HG02610 (cell line): ENCODE results near the gene CHST11.

Experiments used
- ATAC-seq: cut with Tn5 transposase; IDR thresholded peaks from one replicate; pipeline ENCODE4 v1.9.1; 2021; ENCODE audit warnings: mild to moderate bottlenecking, moderate library complexity; ENCODE audit not compliant: unreplicated experiment

CHST11 gene

GRCh38 chr12:104707794-104708558 is 251.2 kb downstream of the CHST11 start:
- no peak for ATAC-seq

DNA sequence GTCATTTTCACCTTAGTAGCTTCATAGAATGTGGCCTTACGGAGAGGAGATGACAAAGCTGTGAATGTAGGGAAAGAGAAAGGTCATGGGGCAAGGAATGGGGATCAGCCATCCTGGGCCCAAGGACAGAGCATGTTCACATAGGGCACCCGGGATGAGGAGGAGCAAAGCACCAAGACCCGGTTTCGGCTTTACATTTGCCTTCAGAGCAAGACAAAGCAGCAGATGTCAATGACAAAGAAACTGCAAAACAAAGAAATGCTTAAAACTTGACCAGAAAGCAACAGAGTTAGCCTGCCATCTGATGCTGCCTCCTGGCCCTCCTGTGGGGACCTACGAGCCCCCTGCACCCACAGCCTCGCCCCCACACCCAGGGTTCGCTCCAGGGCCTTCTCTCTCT is 252.1 kb downstream of the CHST11 start:
- ATAC-seq: no peak

DNA sequence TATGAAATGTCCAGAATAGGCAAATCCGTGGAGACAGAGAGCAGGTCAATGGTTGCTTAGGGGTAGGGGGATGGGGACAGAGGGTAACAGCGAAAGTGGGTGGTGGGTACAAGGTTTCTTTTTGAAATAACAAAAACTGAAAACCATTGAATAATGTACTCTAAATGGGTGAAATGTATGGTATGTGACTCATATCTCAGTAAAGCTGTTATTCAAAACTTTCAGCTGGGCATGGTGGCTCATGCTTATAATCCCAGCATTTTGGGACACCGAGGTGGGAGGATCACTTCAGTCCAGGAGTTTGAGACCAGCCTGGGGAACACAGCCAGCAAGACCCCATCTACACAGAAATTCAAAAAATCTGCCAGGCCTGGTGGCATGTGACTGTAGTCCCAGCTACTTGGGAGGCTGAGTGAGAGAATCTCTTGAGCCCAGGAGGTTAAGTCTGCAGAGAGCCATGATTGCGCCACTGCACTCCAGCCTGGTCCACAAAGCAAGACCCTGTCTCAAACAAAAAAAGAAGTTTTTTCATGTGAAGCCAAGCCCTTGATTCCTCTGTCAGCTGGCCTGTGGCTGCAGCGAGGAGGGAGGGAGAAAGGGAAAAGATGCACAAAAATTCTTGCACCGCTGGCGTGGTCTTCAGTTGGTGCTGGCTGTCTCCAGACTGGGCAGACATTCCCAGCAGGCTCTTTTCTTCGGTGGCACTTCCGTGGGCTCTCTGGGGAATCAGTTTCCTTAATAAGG is 253.1 kb downstream of the CHST11 start:
- no peak for ATAC-seq

DNA sequence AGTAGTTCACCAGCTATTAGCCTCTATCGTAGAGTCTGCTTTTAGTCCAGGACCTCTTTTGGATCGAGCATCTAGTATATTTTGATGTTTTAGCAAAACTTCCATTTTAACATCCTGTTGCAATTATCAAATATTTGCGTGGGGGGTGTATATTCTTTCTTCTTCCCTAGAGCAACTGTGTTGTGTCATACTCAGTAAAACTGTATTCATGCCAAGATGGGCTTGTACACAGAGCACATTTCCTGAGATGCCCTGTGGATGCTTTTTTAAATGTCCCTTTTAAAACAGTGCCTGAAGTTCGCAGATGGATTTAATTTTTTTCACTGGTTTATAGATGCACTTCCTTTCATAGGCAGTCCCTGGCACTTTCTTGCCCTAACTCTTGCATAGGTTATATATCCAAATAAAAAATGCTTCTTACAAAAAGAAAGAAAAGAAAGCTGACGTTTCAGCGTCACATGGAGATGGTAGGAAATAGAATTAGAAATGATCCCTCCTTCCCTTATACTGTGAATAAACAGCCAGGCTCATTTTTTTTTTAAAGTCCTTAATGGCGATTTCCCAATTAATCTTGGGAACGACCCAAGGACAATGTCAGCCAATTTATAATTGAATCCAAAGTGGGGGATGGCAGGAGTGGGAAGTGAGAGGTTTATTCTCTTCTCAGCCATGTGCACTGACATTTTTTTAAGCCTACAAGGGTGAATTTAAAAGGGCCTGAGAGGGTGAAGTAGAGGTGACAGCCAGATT is 254.4 kb downstream of the CHST11 start:
- no peak for ATAC-seq

DNA sequence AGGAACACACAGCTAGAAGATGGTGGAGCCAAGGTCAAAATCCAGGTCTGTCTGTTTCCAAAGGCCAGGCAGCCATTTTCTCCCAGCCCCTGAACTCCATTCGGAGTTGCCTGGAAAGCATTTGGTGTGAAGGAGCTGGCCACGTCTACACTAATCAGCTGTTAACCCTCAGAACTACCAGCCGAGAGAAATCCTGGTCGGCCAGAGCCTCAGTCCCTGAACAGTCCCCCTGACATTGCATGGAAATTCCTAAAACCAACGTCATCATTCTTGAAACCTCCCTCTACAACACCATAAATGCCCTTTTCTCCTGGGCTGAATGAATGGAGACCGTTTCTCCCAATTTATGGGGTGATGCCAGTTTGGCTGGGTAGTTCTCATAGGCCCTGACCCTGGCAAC is 255.7 kb downstream of the CHST11 start:
- ATAC-seq: no peak

GRCh38 chr12:104712968-104713367 is 256.2 kb downstream of the CHST11 start:
- ATAC-seq: no peak

DNA sequence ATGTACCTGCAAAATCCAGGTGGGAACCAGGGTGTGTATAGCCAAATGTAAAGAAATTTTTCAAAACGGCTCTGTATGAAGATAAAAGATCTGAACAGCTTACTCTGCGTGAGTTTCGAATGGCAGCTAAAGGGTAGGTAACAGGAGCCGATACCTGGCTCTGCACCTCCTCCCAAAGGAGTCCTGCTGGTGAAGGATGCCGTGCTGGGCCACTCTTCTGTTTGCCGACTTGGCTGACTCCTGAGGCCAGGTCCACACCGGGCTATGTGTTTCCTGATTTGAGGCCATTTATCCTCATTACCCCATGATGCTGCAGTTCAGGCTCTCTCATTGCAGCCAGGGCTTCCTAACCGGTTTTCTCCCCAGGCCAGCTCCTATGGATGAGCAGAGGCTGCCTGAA is 256.7 kb downstream of the CHST11 start:
- ATAC-seq: no peak

DNA sequence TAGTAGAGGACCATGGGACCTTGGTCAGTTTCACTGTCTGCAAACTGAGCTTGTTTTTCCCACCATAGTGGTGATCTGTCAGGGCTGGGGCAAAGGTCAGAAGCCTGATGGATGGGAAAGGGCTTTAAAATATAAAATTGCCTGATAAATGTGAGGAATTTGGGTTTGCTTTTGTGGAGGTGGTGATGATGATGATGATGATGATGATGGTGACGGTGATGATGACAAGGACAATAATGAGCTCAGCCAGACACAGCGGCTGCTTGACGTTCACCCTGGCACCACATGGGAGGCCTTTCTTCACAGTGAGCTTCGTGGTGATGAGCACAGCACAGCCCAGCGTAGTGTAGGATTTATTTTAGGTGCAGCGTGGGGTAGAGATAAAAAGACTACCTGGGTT is 257.6 kb downstream of the CHST11 start:
- ATAC-seq: no peak

GRCh38 chr12:104716172-104716571 is 259.4 kb downstream of the CHST11 start:
- no peak for ATAC-seq

DNA sequence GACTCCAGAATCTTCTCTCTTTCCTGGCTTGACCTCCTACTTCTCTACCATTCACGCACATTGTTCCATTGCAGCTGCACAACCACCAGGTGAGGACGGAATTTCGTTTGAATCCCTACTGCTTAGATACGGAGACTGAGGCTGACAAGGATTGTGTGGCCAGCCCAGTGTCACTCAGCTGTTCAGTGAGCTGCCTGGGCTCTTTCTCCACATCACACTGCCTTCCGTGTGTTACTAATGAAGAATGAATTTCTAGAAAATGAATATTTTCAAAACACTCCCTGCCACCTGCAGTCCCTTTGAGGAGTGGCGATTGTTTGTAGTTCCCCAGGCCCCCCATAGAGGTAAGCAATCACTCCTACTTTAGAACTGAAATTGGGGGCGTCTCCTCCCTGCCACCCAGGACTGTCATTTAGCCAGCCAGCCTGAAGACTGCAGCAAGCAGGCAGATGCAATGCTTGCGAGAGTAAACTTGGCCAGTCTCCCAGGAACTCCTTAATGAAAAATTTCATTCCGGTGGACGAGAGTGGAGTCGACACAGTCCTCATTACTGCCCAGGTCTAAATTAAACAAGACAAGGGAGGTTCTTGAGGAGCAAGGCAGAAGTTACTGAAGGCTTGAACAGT is 261.7 kb downstream of the CHST11 start:
- no peak for ATAC-seq

- no peak for ATAC-seq
These were observed 263.1 kb downstream of the CHST11 start for GRCh38 chr12:104719700-104720338.

DNA sequence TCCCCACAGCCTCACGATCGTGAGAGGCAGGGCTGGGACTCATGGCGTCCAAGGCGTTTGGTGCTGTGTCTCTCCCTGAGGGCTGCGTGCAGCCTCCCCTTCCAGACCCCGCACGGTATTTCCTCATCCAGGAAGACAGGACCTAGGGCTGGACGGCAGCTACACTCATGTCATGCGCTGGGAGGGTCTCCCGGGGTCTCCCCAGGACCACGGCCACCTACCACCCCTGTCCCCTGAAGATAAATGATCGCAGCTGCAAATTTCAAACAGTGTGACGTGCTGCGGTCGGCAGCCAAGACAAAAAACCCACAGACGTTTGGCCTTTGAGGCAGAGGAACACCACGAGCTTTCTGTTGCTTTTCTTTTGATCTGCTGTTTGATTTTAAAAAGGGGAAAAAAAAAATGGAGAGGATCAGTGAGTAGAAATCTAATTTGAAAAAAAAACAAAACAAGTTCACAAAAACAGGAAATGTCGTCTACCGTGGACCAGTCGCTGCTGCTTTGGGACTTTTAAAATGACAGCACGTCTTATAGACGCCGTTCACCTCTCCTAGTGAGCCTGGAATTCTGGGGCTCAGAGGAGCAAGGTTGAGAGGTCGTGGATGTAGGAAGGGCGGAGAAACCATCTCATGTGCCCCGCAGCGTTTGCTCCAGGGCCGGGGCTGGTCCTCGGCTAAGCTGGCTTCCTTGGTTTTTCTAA is 263.7 kb downstream of the CHST11 start:
- ATAC-seq: no peak

- no peak for ATAC-seq
These were observed 264.3 kb downstream of the CHST11 start for GRCh38 chr12:104721039-104721405.

- no peak for ATAC-seq
These were observed 265.2 kb downstream of the CHST11 start for GRCh38 chr12:104721936-104722335.

DNA sequence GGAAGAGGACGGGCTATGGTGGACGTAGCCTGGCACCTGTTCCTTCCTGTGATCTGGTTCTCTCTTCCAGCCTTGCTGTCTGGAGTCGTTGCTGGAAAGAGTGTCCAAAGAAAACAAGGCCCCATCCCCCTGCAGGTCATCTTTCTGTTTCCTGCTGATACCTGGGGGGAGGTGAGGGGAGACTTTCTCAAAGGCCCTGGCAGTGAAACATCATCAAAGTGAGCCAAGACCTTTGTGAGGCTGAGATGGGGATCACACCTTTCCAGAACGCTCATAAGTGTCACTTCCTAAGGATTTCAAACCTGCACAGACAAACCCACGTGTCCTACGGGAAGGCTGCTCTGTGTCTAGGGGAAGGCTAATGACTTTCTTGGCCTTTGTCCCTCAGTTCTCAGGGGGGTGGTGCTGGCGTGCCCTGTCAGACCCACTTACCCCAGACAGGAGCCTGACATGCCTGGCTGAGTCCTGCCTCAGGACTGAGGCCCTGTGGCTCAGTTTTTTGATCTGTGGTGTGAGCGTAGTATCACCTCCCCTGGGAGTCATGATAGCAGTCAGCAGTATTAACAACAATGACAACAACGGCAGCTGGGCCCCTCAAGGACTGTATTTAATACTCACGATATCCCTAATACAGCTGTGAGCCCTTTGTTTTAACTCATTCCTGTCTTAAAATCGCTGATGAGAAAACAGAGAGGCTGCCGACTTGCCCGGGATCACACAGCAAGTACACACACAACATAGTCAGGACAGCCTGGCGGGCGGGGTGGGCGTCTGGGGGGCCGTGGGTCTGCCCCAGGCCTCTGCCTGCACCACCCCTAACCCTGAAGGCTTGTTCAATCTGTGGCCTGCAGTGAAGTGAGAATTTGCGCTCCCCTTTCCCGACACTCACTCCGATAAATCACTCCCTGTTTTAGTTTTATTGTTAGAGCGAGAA is 266.1 kb downstream of the CHST11 start:
- peak; percentile 71 for ATAC-seq

DNA sequence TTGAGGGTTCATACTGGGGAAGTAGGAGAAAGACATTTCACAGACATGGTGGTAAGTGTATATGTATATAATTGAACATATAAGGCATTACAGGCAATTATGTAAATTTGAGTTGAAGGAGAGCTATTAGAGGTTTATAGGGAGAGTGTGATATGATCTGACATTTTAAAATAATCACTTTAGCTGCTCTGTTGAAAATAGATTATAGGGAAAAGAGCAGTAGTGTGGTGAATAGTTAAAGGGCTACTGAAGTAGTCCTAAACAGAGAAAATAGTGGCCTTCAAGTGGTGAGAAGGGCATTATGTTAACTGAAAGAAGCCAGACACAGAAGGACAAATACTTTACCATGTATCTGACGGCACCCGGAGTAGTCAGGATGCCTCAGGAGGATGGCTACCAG is 267.1 kb downstream of the CHST11 start:
- ATAC-seq: no peak

DNA sequence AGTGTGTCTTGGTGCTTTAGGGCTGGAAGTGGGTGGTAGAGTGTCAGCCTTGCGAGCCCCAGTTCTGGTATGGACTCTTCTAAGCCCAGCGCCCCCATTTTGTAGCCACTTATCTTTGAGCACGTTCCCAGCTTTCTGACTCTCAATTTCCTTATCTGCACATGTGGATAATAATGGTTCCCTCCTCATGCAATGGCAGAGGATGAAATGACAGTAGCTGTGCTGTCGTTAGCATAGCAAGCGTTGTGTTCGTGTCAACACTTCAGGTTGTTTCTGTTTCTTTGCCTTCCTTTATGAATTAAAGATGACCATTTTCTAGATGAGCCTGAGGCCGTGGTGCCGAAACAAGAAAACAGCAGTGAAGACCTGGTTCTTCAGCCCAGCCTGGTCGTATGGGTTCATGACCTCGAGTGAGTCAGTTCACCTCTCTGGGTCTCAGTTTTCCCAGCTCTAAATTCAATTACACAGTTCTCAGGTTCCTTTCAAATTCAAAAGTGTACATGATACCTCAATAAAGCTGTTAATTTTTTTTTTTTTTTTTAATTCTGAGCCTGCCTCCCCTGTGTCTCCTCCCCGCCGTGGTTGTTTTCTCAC is 268.3 kb downstream of the CHST11 start:
- no peak for ATAC-seq

GRCh38 chr12:104725610-104726009 is 268.9 kb downstream of the CHST11 start:
- ATAC-seq: no peak
